Tibial nerve (tissue), 4 donors: ENCODE data around the gene CPNE4. TPM values are rescaled to one million over a fixed set of nuclear protein-coding genes. Genes with fewer than 3 reads are reported as not detected.

ENCODE experiments used
- DNase-seq, 2 donors: peaks; one replicate each; pipeline ENCODE4 v3.0.0-alpha.2; 2019; ENCODE audit warnings: low spot score in 2 of 2
- H3K27ac ChIP-seq, 4 donors: fragments of 200-600 bp; sonication (generic) in 3 of 4; one replicate each; pipeline ENCODE4 v1.5.1; 2017 to 2019; ENCODE audit warnings: mild to moderate bottlenecking in 1 of 4
- H3K27me3 ChIP-seq, 2 donors: fragments of 200-600 bp; sonication (generic) in 1 of 2; one replicate each; pipeline versions ENCODE4 v1.5.1 to v1.6.0; 2017 to 2019
- H3K36me3 ChIP-seq, 3 donors: fragments of 200-600 bp; sonication (generic); one replicate each; pipeline ENCODE4 v1.5.1; 2018 to 2019
- H3K4me1 ChIP-seq, 4 donors: fragments of 200-600 bp; sonication (generic) in 3 of 4; one replicate each; pipeline ENCODE4 v1.5.1; 2017 to 2019
- H3K4me3 ChIP-seq, 4 donors: fragments of 200-600 bp; sonication (generic) in 3 of 4; one replicate each; pipeline ENCODE4 v1.5.1; 2017 to 2019; ENCODE audit warnings: mild to moderate bottlenecking in 1 of 4, moderate library complexity in 1 of 4
- H3K9me3 ChIP-seq, 4 donors: fragments of 200-600 bp; sonication (generic) in 3 of 4; one replicate each; pipeline ENCODE4 v1.5.1; 2017 to 2019
- CTCF ChIP-seq, 5 experiments: fragments of 200-600 bp in 3 of 5; fragments of 450-650 bp in 2 of 5; sonication (generic) in 3 of 5; IDR thresholded peaks; one replicate each; pipeline ENCODE4 v1.5.1; 2016 to 2019; ENCODE audit warnings: antibody characterized with exemption in 5 of 5, mild to moderate bottlenecking in 3 of 5, moderate library complexity in 2 of 5
- EP300 ChIP-seq, 2 donors: sonication (generic); formaldehyde crosslinking; IDR thresholded peaks; one replicate each; pipeline ENCODE4 v1.6.1; 2017; ENCODE audit warnings: antibody characterized with exemption in 2 of 2, mild to moderate bottlenecking in 1 of 2
- POLR2A ChIP-seq, 2 donors: fragments of 450-650 bp; IDR thresholded peaks; one replicate each; pipeline ENCODE4 v1.6.1; 2017; ENCODE audit warnings: antibody characterized with exemption in 2 of 2, mild to moderate bottlenecking in 2 of 2, moderate library complexity in 2 of 2
- WGBS, 2 donors: methylation state at CpG; one replicate each; pipeline ENCODE4 v1.1.5; 2018; 5-methylcytosine and 5-hydroxymethylcytosine counted together
- total RNA-seq, 4 donors: library from RNA; depleted of rRNA; stranded (reverse); fragments of >200 nt; gene quantifications; one replicate each; pipeline ENCODE4 v1.1.0, GENCODE V29; 2016

Gene CPNE4
- total RNA-seq, 4 donors from 2014 or later: 0.20 TPM; not detected in 3

GRCh38 chr3:131795390-131796090, 239.3 kb downstream of the CPNE4 start:
- TF ChIP-seq EP300 (IDR thresholded peaks at IDR 0.05) (no peak), POLR2A (IDR thresholded peaks at IDR 0.05) (no peak), CTCF (IDR thresholded peaks at IDR 0.05) (no peak)
- 74 to 87% methylated on average over 3 of the region's 3 CpGs for WGBS, 2 donors
- Histone ChIP-seq H3K9me3 (no peaks in the 10 kb centered on the region), H3K27ac (no peak overlapping the region), H3K36me3 (no peaks in the 10 kb centered on the region), H3K4me1 (peaks cover 0 to 8% (median 0%) of the 10 kb centered on the region in 4 donors), H3K27me3 (no peaks in the 10 kb centered on the region), H3K4me3 (no peak overlapping the region)
- peak in 1 of 2 donors; percentile 26 for DNase-seq

- Histone ChIP-seq H3K4me1 (peaks cover 0 to 8% (median 0%) of the 10 kb centered on the region in 4 donors), H3K9me3 (no peaks in the 10 kb centered on the region), H3K27me3 (no peaks in the 10 kb centered on the region), H3K27ac (no peak overlapping the region), H3K36me3 (no peaks in the 10 kb centered on the region), H3K4me3 (no peak overlapping the region)
- 15 to 27% methylated on average over 5 of the region's 5 CpGs for WGBS, 2 donors
- TF ChIP-seq CTCF (IDR thresholded peaks at IDR 0.05) (peak; percentile 39 to 71 (median 71)), EP300 (IDR thresholded peaks at IDR 0.05) (no peak), POLR2A (IDR thresholded peaks at IDR 0.05) (no peak)
- peak in 1 of 2 donors; percentile 47 for DNase-seq
Observed at GRCh38 chr3:131794766-131795388, 239.9 kb downstream of the CPNE4 start.

DNA sequence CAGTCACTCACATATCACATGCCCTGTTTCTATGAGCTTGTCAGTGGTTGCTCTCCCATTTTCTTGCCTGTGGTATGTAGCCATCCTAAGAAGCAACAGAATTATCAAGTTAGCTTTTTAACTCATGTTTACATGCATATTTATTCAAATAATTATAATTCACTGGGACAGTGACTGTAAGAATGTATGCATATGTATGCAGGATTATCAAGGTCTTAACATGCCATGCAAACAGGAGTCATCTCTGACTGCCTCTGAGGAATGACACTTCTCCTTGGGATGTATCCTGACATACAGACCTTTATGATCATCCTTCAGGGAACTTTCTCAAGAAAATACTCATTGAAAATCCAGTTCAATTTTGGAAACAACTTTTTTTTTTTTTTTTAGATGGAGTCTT, 240.9 kb downstream of the CPNE4 start:
- H3K27ac ChIP-seq: no peak overlapping the region
- peaks cover 0 to 8% (median 0%) of the 10 kb centered on the region in 4 donors for H3K4me1 ChIP-seq
- H3K27me3 ChIP-seq: no peaks in the 10 kb centered on the region
- no peaks in the 10 kb centered on the region for H3K36me3 ChIP-seq
- H3K4me3 ChIP-seq: no peak overlapping the region
- TF ChIP-seq POLR2A (IDR thresholded peaks at IDR 0.05) (no peak), EP300 (IDR thresholded peaks at IDR 0.05) (no peak), CTCF (IDR thresholded peaks at IDR 0.05) (no peak)
- H3K9me3 ChIP-seq: no peaks in the 10 kb centered on the region
- DNase-seq: no peak

- no peaks in the 10 kb centered on the region for H3K36me3 ChIP-seq
- TF ChIP-seq CTCF (IDR thresholded peaks at IDR 0.05): no peak
- H3K4me3 ChIP-seq: no peak overlapping the region
- DNase-seq: no peak
- H3K4me1 ChIP-seq: no peaks in the 10 kb centered on the region
- no peaks in the 10 kb centered on the region for H3K27me3 ChIP-seq
- 68 to 70% methylated on average over 2 of the region's 2 CpGs for WGBS, 2 donors
- no peaks in the 10 kb centered on the region for H3K9me3 ChIP-seq
- H3K27ac ChIP-seq: no peak overlapping the region
Observed at GRCh38 chr3:131789188-131789587, 245.6 kb downstream of the CPNE4 start.

DNA sequence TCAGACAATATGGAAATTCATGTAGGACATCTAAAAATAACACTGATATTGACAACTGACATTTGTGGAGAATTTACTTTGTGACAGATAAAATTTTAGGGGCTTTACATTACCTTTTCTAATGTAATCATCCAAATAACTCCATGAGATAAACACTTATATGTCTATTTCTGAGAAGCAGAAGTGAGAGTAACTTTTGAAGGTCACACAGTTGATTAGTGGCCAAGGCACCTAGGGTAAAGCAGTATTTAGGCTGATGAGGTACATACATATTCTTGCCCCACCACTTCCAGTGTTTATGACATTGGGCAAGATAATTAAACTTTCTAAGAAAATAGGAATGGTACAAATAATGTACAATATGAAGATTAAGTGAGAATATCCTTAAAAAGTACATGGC, 248.4 kb downstream of the CPNE4 start:
- no peaks in the 10 kb centered on the region for H3K9me3 ChIP-seq
- no peak for TF ChIP-seq POLR2A (IDR thresholded peaks at IDR 0.05)

More for the DNA sequence above, 248.4 kb downstream of the CPNE4 start:
- H3K27ac ChIP-seq: no peak overlapping the region
- H3K36me3 ChIP-seq: no peaks in the 10 kb centered on the region
- no peaks in the 10 kb centered on the region for H3K4me1 ChIP-seq
- H3K4me3 ChIP-seq: no peak overlapping the region
- H3K27me3 ChIP-seq: no peaks in the 10 kb centered on the region
- DNase-seq: no peak
